Measurements from ENCODE around the gene ALKBH5. TPM values are rescaled to one million over a fixed set of nuclear protein-coding genes. Genes with fewer than 3 reads are reported as not detected.

Gene ALKBH5
- total and polyA plus RNA-seq, 2 donors (not counting 1 experiment from before 2014, with no cell fraction given), result 70.3 to 103 TPM

- no peak overlapping the region for H2AFZ ChIP-seq (ENCODE audit: low read length)
- no peaks in the 10 kb centered on the region for H3K9me3 ChIP-seq (ENCODE audit: control insufficient read depth, insufficient read depth, low read depth, low read length)
- no peak overlapping the region for H3K9ac ChIP-seq (ENCODE audit: insufficient read depth, low read length)
- no peaks in the 10 kb centered on the region for H3K27me3 ChIP-seq (ENCODE audit: control insufficient read depth, insufficient read depth, low read length)
- no peak overlapping the region for H3K4me2 ChIP-seq (ENCODE audit: extremely low read depth, insufficient read depth, low read length)
- H3K36me3 ChIP-seq (ENCODE audit: control insufficient read depth, insufficient read depth, low read length), result peaks cover 24% of the 10 kb centered on the region
- no peak overlapping the region for H3K4me3 ChIP-seq (replicated peaks in 1 of 4; ENCODE audit: control extremely low read depth in 1 of 4, insufficient read depth in 1 of 4, low read depth in 3 of 4, low read length in 4 of 4)
- no peaks in the 10 kb centered on the region for H4K20me1 ChIP-seq (ENCODE audit: control insufficient read depth, extremely low read depth, insufficient read depth, low read length)
- no peak overlapping the region for H3K27ac ChIP-seq (ENCODE audit: insufficient read depth, low read length)
- H3K79me2 ChIP-seq (ENCODE audit: control insufficient read depth, insufficient read depth, low read length), result peaks cover 66% of the 10 kb centered on the region
- DNase-seq (ENCODE audit: low read depth in 2 of 2), result no peak
- TF ChIP-seq CTCF (conservative IDR thresholded peaks at IDR 0.05 in 1 of 2, IDR thresholded peaks at IDR 0.05 in 1 of 2; ENCODE audit: low read depth in 1 of 2, low read length in 2 of 2) (no peak), EZH2 (IDR thresholded peaks at IDR 0.05; ENCODE audit: low read length, missing control alignments) (no peak)
- H3K4me1 ChIP-seq (ENCODE audit: control insufficient read depth, extremely low read depth, insufficient read depth, low read length), result no peaks in the 10 kb centered on the region
Measured at GRCh38 chr17:18198530-18198929, 14.9 kb downstream of the ALKBH5 start.

GRCh38 chr17:18201108-18201507, 17.5 kb downstream of the ALKBH5 start:
- H3K9me3 ChIP-seq (ENCODE audit: control insufficient read depth, insufficient read depth, low read depth, low read length), result no peaks in the 10 kb centered on the region
- TF ChIP-seq CTCF (conservative IDR thresholded peaks at IDR 0.05 in 1 of 2, IDR thresholded peaks at IDR 0.05 in 1 of 2; ENCODE audit: low read depth in 1 of 2, low read length in 2 of 2), result no peak
- no peak for TF ChIP-seq EZH2 (IDR thresholded peaks at IDR 0.05; ENCODE audit: low read length, missing control alignments)
- H3K4me3 ChIP-seq (replicated peaks in 1 of 4; ENCODE audit: control extremely low read depth in 1 of 4, insufficient read depth in 1 of 4, low read depth in 3 of 4, low read length in 4 of 4), result no peak overlapping the region
- no peak overlapping the region for H2AFZ ChIP-seq (ENCODE audit: low read length)
- peaks cover 54% of the 10 kb centered on the region for H3K79me2 ChIP-seq (ENCODE audit: control insufficient read depth, insufficient read depth, low read length)
- no peaks in the 10 kb centered on the region for H3K27me3 ChIP-seq (ENCODE audit: control insufficient read depth, insufficient read depth, low read length)
- no peak overlapping the region for H3K9ac ChIP-seq (ENCODE audit: insufficient read depth, low read length)
- no peak overlapping the region for H3K4me2 ChIP-seq (ENCODE audit: extremely low read depth, insufficient read depth, low read length)
- H3K36me3 ChIP-seq (ENCODE audit: control insufficient read depth, insufficient read depth, low read length), result peaks cover 23% of the 10 kb centered on the region
- H4K20me1 ChIP-seq (ENCODE audit: control insufficient read depth, extremely low read depth, insufficient read depth, low read length), result no peaks in the 10 kb centered on the region
- no peaks in the 10 kb centered on the region for H3K4me1 ChIP-seq (ENCODE audit: control insufficient read depth, extremely low read depth, insufficient read depth, low read length)
- no peak overlapping the region for H3K27ac ChIP-seq (ENCODE audit: insufficient read depth, low read length)
- no peak for DNase-seq (ENCODE audit: low read depth in 2 of 2)

GRCh38 chr17:18203308-18203707, 19.7 kb downstream of the ALKBH5 start:
- Histone ChIP-seq H3K27ac (ENCODE audit: insufficient read depth, low read length) (no peak overlapping the region), H3K79me2 (ENCODE audit: control insufficient read depth, insufficient read depth, low read length) (peaks cover 41% of the 10 kb centered on the region), H4K20me1 (ENCODE audit: control insufficient read depth, extremely low read depth, insufficient read depth, low read length) (no peaks in the 10 kb centered on the region), H3K9me3 (ENCODE audit: control insufficient read depth, insufficient read depth, low read depth, low read length) (no peaks in the 10 kb centered on the region), H3K9ac (ENCODE audit: insufficient read depth, low read length) (no peak overlapping the region), H3K36me3 (ENCODE audit: control insufficient read depth, insufficient read depth, low read length) (peaks cover 17% of the 10 kb centered on the region), H3K4me1 (ENCODE audit: control insufficient read depth, extremely low read depth, insufficient read depth, low read length) (no peaks in the 10 kb centered on the region), H2AFZ (ENCODE audit: low read length) (no peak overlapping the region), H3K27me3 (ENCODE audit: control insufficient read depth, insufficient read depth, low read length) (no peaks in the 10 kb centered on the region), H3K4me2 (ENCODE audit: extremely low read depth, insufficient read depth, low read length) (no peak overlapping the region), H3K4me3 (replicated peaks in 1 of 4; ENCODE audit: control extremely low read depth in 1 of 4, insufficient read depth in 1 of 4, low read depth in 3 of 4, low read length in 4 of 4) (no peak overlapping the region)
- DNase-seq (ENCODE audit: low read depth in 2 of 2), result no peak
- TF ChIP-seq CTCF (conservative IDR thresholded peaks at IDR 0.05 in 1 of 2, IDR thresholded peaks at IDR 0.05 in 1 of 2; ENCODE audit: low read depth in 1 of 2, low read length in 2 of 2) (no peak), EZH2 (IDR thresholded peaks at IDR 0.05; ENCODE audit: low read length, missing control alignments) (no peak)
